GM10847 (cell line): ENCODE results near the gene ANTXRL.
"Not testable (repeated sequence)": the region's sequence is repeated elsewhere in the genome, so short reads cannot be mapped to it uniquely, and the experiment has no call there.

Experiments used
- POLR2A ChIP-seq: IDR thresholded peaks from 2 replicates; pipeline ENCODE4 v1.6.1; 2011; ENCODE audit not compliant: insufficient read length; ENCODE audit errors: extremely low read depth

Gene ANTXRL

DNA sequence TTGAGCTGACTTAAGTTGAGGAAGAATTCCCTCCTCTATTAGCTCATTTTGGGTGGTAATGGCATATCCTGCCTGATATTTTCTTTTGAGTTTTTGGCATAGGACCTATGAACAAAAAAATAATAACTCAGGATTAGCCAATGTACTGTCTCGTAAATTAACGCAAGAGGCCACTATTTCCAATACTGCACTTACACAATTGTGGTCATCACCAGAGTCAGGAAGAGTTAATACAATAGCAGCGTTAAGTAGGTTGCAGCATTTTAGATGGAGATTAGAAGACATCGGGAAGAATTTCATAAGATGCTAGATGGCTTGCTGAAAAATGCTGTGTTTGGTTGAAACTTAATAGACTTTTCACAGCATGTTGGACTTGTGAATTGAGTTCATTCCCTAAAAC, 36.4 kb downstream of the ANTXRL start:
- TF ChIP-seq POLR2A, result no peak

- TF ChIP-seq POLR2A, result no peak
These were observed 38.2 kb downstream of the ANTXRL start for GRCh38 chr10:46325021-46325420.

DNA sequence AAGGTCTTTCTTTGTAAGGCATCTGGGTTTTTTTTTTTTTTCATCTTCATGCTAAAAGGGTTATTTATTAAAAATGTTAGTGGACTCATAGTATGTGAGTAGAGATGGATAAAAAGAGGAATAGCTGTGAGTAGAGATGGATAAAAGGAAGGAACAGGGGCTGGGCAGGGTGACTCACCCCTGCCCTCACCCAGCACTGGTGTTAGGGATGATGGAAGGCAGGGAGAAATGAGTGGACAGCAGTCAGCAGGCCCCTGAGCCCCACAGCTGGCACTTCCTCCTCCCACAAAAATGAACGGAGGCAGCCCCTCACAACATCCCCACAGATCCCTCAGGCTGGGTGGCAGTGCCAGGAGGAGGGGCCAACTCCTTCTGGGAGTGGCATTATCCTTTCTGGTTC, 39.3 kb downstream of the ANTXRL start:
- no peak for TF ChIP-seq POLR2A

DNA sequence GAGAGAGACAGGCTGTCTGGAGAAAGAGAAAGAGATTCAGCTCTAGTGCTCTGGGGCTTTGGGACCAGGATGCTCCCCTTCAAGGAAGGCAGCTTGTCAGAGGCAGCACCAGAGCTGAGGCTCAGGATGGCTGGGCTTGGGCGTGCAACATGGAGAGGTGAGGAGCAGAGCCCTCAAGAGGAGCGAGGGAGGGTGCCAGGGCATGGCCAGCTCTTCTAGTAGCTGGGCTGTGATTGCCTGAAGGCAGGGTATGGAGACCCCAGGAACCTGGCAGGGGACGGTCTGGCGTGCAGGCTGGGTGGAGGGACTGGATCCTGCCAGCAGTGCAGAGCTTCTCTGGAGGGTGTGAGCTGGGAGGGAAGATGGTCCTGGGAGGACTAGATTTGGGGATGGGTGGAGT, 40.2 kb downstream of the ANTXRL start:
- no peak for TF ChIP-seq POLR2A

DNA sequence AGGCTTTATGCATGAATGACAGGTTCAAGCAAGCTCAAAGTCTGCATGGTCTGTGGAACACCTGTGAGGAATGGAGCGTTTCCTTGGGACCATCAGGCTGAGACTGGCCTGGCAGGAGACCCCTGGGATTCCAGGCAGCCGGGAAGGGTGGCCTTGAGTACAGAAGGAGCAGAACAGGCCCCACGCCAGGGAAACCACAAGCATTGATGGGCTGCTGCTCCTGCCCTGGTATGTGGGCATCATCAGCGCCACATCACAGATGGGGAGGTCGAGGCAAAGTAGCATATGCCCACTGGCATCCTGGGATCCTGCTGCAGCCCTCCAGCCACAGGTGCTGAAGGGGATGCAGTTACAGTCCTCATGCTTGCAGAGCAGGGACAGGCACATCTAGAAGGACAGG, 40.9 kb downstream of the ANTXRL start:
- TF ChIP-seq POLR2A, result no peak

DNA sequence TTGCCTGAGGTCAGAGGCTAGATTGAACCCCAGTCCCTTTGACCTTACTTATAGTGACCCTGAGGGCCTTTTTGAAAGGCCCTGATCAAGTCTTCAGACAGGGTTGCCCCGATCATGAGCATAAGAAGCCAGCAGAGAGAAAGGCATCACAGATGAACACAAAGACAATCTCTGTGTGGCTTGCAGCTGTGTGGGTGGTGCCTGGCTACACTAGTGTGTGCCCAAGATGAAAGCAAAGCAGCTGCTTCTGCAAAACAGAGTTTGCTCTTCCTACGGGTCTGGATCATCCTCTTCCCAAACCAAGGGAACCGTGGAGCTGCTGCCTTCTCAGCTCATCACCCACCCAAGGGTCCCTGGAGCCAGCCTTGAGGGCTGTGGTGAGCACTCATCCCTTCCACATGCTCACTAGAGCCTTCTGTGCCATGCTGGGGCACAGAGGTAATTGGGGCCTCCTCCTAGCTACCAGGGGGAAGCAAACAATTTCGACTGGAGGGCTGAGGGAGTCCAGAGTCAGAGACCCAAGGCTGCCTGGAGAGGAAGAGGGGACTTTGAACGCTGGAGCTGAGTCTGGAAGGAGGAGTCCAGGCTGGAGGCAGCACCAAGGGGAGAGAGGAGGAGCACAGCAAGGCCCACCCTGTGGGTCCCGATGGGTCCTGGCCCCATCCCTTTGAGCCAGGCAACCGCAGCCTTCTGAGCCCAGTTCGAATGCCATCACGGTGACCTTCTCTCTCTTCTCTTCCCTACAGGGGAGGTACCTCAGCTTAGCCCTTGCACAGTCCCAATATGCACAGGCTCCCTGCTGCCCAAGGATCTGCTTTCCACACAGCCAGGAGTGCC, 42.3 kb downstream of the ANTXRL start:
- no peak for TF ChIP-seq POLR2A

DNA sequence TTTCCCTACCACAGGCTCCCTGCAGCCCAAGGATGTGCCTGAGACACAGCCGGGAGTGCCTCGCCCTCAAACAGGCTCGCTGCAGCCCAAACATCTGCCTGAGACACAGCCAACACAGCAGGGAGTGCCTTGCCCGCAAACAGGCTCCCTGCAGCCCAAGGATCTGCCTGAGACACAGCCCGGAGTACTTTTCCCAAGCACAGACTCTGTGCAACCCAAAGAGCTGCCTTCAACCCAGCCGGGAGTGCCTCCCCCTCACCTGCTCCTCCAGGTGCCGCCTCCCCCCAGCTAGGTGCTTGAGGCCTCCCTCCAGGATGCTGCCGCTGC, 42.9 kb downstream of the ANTXRL start:
- TF ChIP-seq POLR2A, result no peak

DNA sequence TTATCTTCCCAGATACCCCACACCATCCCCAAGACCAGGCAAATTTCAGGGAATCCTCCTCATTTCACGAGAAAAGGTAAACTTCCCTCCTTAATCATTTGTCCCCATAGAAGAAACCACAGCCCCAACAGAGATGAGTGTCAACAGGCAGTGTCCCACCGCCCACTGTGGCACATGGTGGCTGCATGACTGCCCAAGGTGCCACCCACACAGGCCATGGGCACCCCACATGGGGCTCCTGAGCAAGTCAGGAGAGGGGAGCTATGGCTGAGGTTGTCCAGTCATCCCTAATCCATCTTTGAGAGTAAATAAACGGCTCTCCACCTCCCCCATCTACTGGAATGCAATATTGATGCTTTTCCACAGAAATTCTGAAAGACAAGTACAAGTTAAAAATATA, 44.1 kb downstream of the ANTXRL start:
- no peak for TF ChIP-seq POLR2A

- not testable (repeated sequence) for TF ChIP-seq POLR2A
These were observed 88.6 kb downstream of the ANTXRL start, which contains the start of gene ANXA8L1 for GRCh38 chr10:46375406-46375805. Gene ANXA8L1, plus strand, starts transcription at chr10:46375776. Its CDS starts 76 bp downstream, at chr10:46375852.
